GM18951 (cell line): ENCODE data around the gene MRPL19.
"Not testable (repeated sequence)": the region's sequence is repeated elsewhere in the genome, so short reads cannot be mapped to it uniquely, and the experiment has no call there.

Experiments used
- POLR2A ChIP-seq: IDR thresholded peaks from 4 replicates; pipeline ENCODE4 v1.6.1; 2011; ENCODE audit warnings: mild to moderate bottlenecking; ENCODE audit not compliant: insufficient read length, insufficient read depth; ENCODE audit errors: extremely low read depth
- in situ Hi-C: fragments of 300-500 bp; cut with MboI; formaldehyde crosslinking; loops from one replicate; pipeline ENCODE4 v1.12.0; 2022; ENCODE audit warnings: low sequenced_read_pairs, mixed read lengths, inconsistent platforms; ENCODE audit not compliant: unreplicated experiment

Gene MRPL19

DNA sequence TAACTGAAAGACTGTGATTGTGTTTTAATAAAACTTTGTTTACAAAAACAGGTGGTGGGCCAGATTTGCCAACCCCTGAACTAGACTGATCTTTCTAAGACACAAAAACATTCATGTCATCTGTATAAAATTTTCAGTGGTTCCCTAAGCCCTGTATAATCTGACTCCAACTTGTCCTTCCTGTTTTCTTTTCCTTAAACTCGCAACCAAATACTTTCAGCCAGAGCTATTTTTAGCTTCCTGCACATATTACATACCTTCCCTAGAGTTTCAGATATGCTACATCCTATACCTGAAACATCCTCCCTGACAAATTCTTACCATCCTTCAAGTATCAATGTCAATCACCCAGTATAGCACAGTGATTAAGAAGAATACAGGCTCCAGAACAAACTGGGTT lies 59.3 kb downstream of the MRPL19 start:
- in situ Hi-C loops = no loop called here
- TF ChIP-seq POLR2A = no peak

DNA sequence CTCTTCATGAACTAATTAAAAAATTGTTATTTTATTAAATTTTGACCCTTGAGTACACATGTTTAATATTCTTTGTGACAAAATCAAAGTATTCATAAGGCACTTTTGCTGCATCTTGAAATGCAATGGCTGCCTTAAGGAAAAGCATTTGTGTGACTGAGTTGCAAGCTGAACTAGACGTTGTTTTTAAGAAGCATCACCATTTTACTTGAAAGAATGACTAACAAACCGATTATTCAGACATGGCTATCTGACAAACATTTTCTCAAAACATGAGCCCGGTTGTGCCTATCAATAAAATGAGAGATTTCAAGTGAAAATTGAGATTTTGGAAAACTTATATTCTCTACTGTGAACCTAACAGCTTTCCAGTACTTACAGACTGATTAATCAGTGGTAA lies 61.3 kb downstream of the MRPL19 start:
- in situ Hi-C loops = no loop called here
- no peak for TF ChIP-seq POLR2A

DNA sequence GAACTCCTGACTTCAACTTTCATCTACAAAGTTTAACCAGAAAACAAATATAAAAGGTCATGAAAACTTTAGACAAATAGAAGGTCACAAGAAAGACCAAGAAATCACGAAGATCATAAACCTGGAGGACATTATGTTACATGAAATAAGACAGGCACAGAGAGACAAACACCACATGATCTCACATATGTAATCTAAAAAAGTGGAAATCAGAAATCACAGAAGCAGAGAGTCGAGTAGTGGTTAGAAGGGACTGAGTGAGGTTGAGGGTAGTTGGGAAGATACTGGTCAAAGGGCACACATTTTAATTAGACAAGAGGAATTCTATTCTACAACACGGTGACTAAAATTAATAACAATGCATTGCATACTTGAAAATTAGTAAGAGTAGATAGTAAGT lies 62.7 kb downstream of the MRPL19 start:
- no peak for TF ChIP-seq POLR2A
- in situ Hi-C loops = no loop called here

DNA sequence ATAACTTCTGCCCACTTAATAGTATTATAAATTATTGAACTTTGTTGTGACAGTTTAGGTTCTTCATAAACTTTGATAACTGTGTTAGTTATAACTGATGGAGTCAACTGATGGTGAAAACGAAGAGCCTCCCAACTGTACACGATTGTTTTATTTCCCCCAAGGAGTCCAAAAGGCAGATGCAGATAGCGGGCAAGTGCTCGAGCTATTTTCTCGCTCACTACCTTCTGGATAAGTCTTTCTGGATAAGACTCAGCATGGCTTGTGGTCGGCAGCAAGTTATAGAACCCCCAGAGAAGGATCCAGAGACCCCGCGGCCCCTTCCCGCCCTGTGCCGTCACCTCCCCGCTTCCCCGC lies 63.6 kb downstream of the MRPL19 start:
- in situ Hi-C loops = no loop called here
- TF ChIP-seq POLR2A = no peak

DNA sequence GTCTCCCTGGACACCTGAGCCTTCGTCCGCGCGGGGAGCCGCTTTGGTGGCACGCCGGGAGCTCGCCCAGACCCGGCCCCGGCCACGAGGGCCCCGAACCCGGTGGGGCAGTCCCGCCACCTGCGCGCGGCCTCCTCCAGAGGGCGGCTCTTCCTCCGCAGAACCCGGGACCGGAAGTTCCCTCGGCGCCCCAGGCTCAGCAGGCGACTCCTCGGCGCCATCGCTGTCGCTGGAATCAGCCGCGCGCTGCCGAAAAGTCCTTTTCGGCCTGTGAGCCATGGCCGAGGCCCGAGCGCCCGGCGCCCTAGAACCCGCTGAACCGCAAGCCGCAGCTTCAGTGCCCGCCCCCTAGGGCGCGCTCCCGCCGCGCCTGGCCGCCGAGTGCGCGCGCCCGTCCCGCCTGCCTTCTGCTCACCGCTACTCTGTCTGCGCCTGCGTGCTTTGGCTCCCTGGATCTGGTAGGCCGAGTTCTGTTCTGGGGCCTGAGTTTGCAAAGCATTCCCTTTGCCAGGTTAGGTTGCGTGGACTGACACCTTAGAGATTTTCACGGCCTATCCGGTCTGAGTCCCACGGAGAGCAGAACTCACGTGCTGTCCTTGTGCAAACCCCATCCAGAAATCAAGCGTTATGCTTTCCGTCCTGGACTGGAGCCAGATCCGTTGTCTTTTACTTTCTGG lies 64.1 kb downstream of the MRPL19 start, which contains the start of gene GCFC2:
Gene GCFC2, minus strand, starts transcription at position 339 of the 677 bp plus-strand sequence. Its CDS starts 60 bp downstream, at position 279.
- in situ Hi-C loops = no loop called here
- peak; percentile 82 for TF ChIP-seq POLR2A

DNA sequence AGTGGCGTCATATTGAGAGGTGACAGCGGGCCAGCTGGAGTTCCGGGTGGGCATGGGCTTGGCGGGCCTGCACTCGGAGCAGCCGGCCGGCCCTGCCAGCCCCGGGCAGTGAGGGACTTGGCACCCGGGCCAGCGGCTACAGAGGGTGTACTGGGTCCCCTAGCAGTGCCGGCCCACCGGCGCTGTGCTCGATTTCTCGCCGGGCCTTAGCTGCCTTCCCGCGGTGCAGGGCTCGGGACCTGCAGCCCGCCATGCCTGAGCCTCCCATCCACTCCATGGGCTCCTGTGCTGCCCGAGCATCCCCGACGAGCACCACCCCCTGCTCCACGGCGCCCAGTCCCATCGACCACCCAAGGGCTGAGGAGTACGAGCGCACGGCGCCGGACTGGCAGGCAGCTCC lies 65.0 kb downstream of the MRPL19 start:
- in situ Hi-C loops = not testable (repeated sequence)

DNA sequence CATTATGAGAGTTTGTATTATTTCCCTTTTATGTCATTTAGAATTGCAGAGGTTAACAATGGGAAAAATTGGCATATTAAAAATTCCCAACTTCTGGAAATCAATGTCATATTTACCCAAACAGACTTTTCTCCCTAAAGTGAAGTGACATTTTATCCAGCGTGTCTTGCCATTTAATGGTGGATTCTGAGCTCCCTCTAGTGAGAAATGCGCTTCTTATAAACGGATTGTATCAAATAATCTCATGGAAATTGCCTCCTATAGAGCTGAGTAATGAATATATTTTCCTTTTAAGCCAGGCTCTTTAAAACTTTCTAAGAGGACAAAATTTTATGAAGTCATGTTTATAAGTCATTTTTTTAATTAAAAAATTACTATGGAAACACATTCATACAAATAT lies 69.8 kb downstream of the MRPL19 start:
- no peak for TF ChIP-seq POLR2A
- in situ Hi-C loops = no loop called here

DNA sequence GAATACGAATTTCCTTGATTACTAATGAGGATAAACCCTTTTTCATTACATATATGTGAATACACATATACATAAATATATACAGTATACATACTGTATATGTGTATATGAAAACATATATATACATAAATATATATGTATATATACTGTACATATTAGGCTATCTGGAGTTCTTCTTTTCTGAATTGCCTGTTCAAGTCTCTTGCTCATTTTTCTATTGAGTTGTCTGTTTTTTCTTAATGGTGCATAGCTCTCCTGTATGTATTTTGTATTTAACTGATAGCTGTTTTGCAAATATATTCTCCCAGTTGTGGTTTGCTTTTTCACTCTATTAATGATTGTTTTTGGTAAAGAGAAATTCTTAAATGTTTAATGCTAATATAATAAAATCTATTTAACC lies 73.0 kb downstream of the MRPL19 start:
- in situ Hi-C loops = no loop called here
- TF ChIP-seq POLR2A = no peak

DNA sequence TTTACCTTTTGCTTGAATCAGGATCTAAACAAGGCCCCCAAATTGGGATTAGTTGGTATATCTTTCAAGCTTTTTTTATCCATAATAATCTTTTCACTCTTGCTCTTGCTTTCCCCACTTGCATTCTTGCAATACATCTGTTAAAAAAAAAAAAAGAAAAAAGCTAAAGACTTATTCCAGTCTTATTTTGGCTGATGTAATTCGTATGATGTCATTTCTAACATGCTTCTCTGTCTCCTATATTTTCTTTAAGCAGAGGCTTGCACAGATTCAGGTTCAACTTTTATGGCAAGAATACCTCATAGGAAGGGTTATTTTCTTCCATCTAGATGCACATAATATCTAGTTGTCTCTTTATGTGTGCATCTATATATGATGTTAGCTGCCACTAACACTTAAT lies 73.9 kb downstream of the MRPL19 start:
- in situ Hi-C loops = no loop called here
- TF ChIP-seq POLR2A = no peak

DNA sequence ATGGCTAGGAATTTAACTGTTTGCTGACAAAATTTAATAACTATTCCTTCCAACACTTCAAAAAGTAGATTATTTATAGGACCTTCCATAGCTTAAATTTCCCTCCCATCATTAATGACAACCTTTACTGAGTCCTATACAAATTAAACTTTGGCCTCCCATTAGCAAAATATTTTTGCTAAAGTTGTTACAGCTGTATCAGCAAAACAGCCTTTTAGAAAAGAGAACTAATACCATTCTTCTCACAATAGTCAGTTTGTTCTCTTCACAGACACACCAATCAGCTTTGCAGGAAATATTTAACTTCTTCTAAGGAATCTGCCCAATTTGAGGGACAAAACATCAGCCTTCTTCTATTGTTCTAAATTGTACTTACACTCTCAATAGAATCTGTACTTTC lies 76.1 kb downstream of the MRPL19 start:
- in situ Hi-C loops = no loop called here
- no peak for TF ChIP-seq POLR2A

DNA sequence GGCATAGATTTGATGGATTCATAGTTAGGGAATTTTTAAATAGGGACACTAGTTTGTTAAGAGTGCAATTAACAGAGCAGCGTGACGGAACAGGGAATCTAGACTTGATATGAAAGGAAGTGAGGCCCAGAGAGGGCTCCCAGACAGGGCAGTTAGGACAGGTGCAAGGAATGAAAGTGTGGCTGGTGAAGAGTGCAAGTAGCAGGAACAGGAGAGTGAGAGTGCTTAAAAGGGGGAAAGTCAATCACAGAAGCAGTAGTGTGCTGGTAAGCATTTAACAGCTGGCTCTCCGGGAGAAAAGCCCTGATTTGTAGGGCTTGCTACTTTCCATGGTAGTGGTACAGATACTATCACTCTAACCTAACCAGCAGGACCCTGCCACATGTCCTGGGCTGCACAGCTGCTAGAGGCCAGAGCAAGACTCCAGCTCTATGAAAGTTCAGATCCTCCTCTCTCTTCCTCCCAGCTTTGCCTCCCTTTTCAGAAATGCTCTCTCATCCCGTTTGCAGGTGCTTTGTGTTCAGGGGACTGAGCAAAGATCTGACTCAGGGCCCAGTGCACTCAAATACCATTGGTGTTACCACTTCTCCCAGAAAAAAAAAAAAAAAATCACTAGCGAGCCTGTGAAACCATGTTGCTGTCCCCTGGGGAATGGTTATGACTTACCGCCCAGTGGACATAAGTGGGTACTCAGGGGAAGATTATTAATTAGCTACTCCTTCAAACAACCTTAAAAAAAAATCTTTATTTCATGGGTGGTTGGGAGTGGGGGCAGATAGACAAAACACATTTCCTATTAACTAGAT lies 82.2 kb downstream of the MRPL19 start:
- in situ Hi-C loops = no loop called here
- TF ChIP-seq POLR2A = no peak

DNA sequence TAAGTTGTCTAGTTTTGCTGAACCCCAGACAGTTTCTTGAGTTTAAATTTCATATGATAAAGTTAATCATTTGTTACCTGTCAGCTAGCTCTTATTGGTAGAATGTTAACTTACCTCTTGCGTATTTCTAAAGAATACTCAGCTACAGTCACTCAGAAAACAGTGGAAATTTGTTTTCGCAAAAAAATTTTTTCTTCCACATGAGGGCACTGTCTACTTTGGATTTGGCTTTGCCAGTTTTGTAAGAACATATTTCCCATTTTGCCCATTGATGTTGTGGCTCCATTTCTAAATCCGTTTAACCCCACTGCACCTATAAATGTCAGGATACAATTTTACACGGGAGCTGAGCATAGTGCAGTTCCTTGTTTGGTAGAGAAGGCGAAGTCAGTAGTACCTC lies 83.3 kb downstream of the MRPL19 start:
- no peak for TF ChIP-seq POLR2A
- in situ Hi-C loops = no loop called here

DNA sequence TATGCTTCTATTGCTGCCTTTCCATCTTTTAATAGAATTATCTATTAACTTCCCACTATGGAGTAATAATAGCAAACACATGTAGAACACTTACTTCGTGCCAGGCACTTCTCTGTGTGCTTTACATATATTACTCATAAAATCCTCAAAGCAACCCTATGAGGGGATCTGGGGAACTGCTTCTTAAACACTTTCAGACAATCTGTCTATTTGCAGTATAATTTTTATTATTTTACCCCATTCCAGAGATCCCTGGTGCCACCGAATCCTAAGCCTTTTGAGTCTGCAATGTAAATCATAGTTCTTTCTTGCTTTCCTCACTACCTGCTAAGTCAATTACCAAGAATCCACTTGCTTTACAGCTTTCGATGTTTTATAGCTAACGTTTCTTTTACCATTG lies 89.7 kb downstream of the MRPL19 start:
- TF ChIP-seq POLR2A = no peak
- in situ Hi-C loops = no loop called here

DNA sequence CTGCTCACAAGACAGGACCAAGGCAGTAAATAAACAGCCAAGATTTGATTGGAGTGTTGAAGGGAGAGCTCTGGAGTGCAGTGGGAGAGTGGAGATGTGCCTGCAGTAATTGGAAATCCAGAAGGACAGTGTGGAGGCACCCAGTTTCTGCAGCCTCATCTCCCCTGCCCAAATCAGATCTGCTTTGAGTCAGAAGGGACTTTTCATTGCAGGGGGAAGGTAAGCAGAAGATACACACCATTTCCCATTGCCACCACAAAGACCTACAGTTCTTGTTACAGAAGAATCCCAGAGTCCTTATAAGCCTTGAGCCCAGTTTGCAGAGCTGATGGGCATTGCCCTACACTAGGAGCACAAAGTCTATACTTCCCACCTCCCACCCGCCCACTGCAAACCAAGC lies 91.4 kb downstream of the MRPL19 start:
- no peak for TF ChIP-seq POLR2A
- in situ Hi-C loops = no loop called here
